Measurements from ENCODE around the gene POU2F1. TPM values are rescaled to one million over a fixed set of nuclear protein-coding genes. Genes with fewer than 3 reads are reported as not detected.

POU2F1 gene
- total RNA-seq, 1 experiment from 2014 or later, result 25.0 TPM

- ChIA-PET POLR2A (ENCODE audit: low non-redundant PET) (interaction anchor here (0.6 kb wide), 1 partner anchor 8 kb away, joined by 9 read pairs; no protein-coding TSS in a partner anchor), CTCF (no interaction called here)
- no peak for TF ChIP-seq EZH2 (IDR thresholded peaks at IDR 0.05; ENCODE audit: borderline replicate concordance, low read depth, low read length, poor library complexity, severe bottlenecking)
- TF ChIP-seq CTCF (conservative IDR thresholded peaks at IDR 0.05; ENCODE audit: low read depth, low read length), result no peak
- Histone ChIP-seq H3K27ac (ENCODE audit: low read depth, low read length, poor library complexity, severe bottlenecking) (no peak overlapping the region), H3K4me3 (ENCODE audit: low read depth, low read length, poor library complexity, severe bottlenecking) (no peak overlapping the region), H3K9me3 (ENCODE audit: low read depth, low read length, poor library complexity, severe bottlenecking) (no peaks in the 10 kb centered on the region), H3K4me1 (ENCODE audit: insufficient read depth, low read length, poor library complexity, severe bottlenecking) (no peaks in the 10 kb centered on the region), H3K36me3 (ENCODE audit: insufficient read depth, low read length, poor library complexity, severe bottlenecking) (no peaks in the 10 kb centered on the region), H3K27me3 (replicated peaks; ENCODE audit: insufficient read depth, low read depth, low read length, poor library complexity) (no peaks in the 10 kb centered on the region)
- DNase-seq (ENCODE audit: low spot score), result no peak
- BruUV-seq (replicated peaks), result no TSS peak
- intact Hi-C loops (cut with micrococcal nuclease; ENCODE audit: unreplicated experiment), result no loop called here
Observed at GRCh38 chr1:167237000-167237399, 16.3 kb downstream of the POU2F1 start.

GRCh38 chr1:167238713-167239112 lies 18.0 kb downstream of the POU2F1 start:
- no peaks in the 10 kb centered on the region for H3K27me3 ChIP-seq (replicated peaks; ENCODE audit: insufficient read depth, low read depth, low read length, poor library complexity)
- TF ChIP-seq CTCF (conservative IDR thresholded peaks at IDR 0.05; ENCODE audit: low read depth, low read length) (no peak), EZH2 (IDR thresholded peaks at IDR 0.05; ENCODE audit: borderline replicate concordance, low read depth, low read length, poor library complexity, severe bottlenecking) (no peak)
- intact Hi-C loops (cut with micrococcal nuclease; ENCODE audit: unreplicated experiment), result no loop called here
- H3K4me1 ChIP-seq (ENCODE audit: insufficient read depth, low read length, poor library complexity, severe bottlenecking), result no peaks in the 10 kb centered on the region
- no peak for DNase-seq (ENCODE audit: low spot score)
- ChIA-PET CTCF (no interaction called here), POLR2A (ENCODE audit: low non-redundant PET) (no interaction called here)
- BruUV-seq (replicated peaks), result no TSS peak
- H3K9me3 ChIP-seq (ENCODE audit: low read depth, low read length, poor library complexity, severe bottlenecking), result no peaks in the 10 kb centered on the region
- H3K36me3 ChIP-seq (ENCODE audit: insufficient read depth, low read length, poor library complexity, severe bottlenecking), result no peaks in the 10 kb centered on the region
- no peak overlapping the region for H3K27ac ChIP-seq (ENCODE audit: low read depth, low read length, poor library complexity, severe bottlenecking)
- H3K4me3 ChIP-seq (ENCODE audit: low read depth, low read length, poor library complexity, severe bottlenecking), result no peak overlapping the region

GRCh38 chr1:167239257-167239656 lies 18.6 kb downstream of the POU2F1 start:
- H3K27ac ChIP-seq (ENCODE audit: low read depth, low read length, poor library complexity, severe bottlenecking), result no peak overlapping the region
- no peak for DNase-seq (ENCODE audit: low spot score)
- intact Hi-C loops (cut with micrococcal nuclease; ENCODE audit: unreplicated experiment), result no loop called here
- no peak for TF ChIP-seq CTCF (conservative IDR thresholded peaks at IDR 0.05; ENCODE audit: low read depth, low read length)
- TF ChIP-seq EZH2 (IDR thresholded peaks at IDR 0.05; ENCODE audit: borderline replicate concordance, low read depth, low read length, poor library complexity, severe bottlenecking), result no peak
- H3K36me3 ChIP-seq (ENCODE audit: insufficient read depth, low read length, poor library complexity, severe bottlenecking), result no peaks in the 10 kb centered on the region
- no TSS peak for BruUV-seq (replicated peaks)
- CTCF ChIA-PET, result no interaction called here
- H3K27me3 ChIP-seq (replicated peaks; ENCODE audit: insufficient read depth, low read depth, low read length, poor library complexity), result no peaks in the 10 kb centered on the region
- H3K4me3 ChIP-seq (ENCODE audit: low read depth, low read length, poor library complexity, severe bottlenecking), result no peak overlapping the region
- POLR2A ChIA-PET (ENCODE audit: low non-redundant PET), result no interaction called here
- no peaks in the 10 kb centered on the region for H3K9me3 ChIP-seq (ENCODE audit: low read depth, low read length, poor library complexity, severe bottlenecking)
- no peaks in the 10 kb centered on the region for H3K4me1 ChIP-seq (ENCODE audit: insufficient read depth, low read length, poor library complexity, severe bottlenecking)
